Measurements from ENCODE around the gene NDUFAF8. TPM values are rescaled to one million over a fixed set of nuclear protein-coding genes. Genes with fewer than 3 reads are reported as not detected.

NDUFAF8 gene
- total and polyA plus RNA-seq, 2 donors (not counting 1 experiment from before 2014, with no cell fraction given) = 41.7 to 42.6 TPM

GRCh38 chr17:81282876-81283275 lies 43.8 kb downstream of the NDUFAF8 start:
- H3K4me1 ChIP-seq (ENCODE audit: control insufficient read depth in 2 of 2, insufficient read depth in 2 of 2, low read length in 2 of 2) = peaks cover 16 to 23% of the 10 kb centered on the region in 2 donors
- no peak overlapping the region for H3K4me2 ChIP-seq (replicated peaks; ENCODE audit: low read depth, low read length, poor library complexity, severe bottlenecking)

More at GRCh38 chr17:81282876-81283275, 43.8 kb downstream of the NDUFAF8 start:
- Histone ChIP-seq H3K36me3 (replicated peaks in 1 of 2; ENCODE audit: control extremely low read depth in 1 of 2, control insufficient read depth in 1 of 2, extremely low read depth in 1 of 2, insufficient read depth in 2 of 2, low read length in 1 of 2) (peaks cover 0 to 52% of the 10 kb centered on the region in 2 experiments), H3K27me3 (replicated peaks in 1 of 4; ENCODE audit: control extremely low read depth in 1 of 4, control insufficient read depth in 3 of 4, insufficient read depth in 4 of 4, low read length in 3 of 4) (no peaks in the 10 kb centered on the region), H3K9ac (ENCODE audit: low read length) (no peak overlapping the region), H3K79me2 (ENCODE audit: control insufficient read depth, insufficient read depth, low read length) (peaks cover 100% of the 10 kb centered on the region), H3K9me3 (ENCODE audit: control extremely low read depth in 1 of 3, control insufficient read depth in 2 of 3, insufficient read depth in 1 of 3, low read length in 2 of 3) (no peaks in the 10 kb centered on the region), H2AFZ (ENCODE audit: insufficient read depth, low read depth, low read length, poor library complexity, severe bottlenecking) (no peak overlapping the region), H3K27ac (ENCODE audit: low read length in 2 of 2) (no peak overlapping the region), H3K4me3 (ENCODE audit: control extremely low read depth in 1 of 5, extremely low read depth in 1 of 5, insufficient read depth in 1 of 5, low read depth in 2 of 5, low read length in 4 of 5) (no peak overlapping the region), H4K20me1 (ENCODE audit: control insufficient read depth, insufficient read depth, low read length, poor library complexity, severe bottlenecking) (peaks cover 57% of the 10 kb centered on the region)
- CTCF ChIA-PET = no interaction called here
- Mint-ChIP-seq H3K4me3 (no peak overlapping the region), H3K9me3 (ENCODE audit: insufficient read depth) (no peaks in the 10 kb centered on the region), H3K4me1 (peaks cover 26% of the 10 kb centered on the region), H3K27ac (no peak overlapping the region), H3K27me3 (no peaks in the 10 kb centered on the region)
- DNase-seq (no peak), ATAC-seq (ENCODE audit: low read depth) (no peak)
- intact Hi-C loops (cut with micrococcal nuclease) = no loop called here
- WGBS (ENCODE audit: insufficient coverage) = 97% methylated on average over 16 of the region's 16 CpGs
- no peak for TF ChIP-seq CTCF (IDR thresholded peaks at IDR 0.05)
- no peak for TF ChIP-seq EZH2 (IDR thresholded peaks at IDR 0.05; ENCODE audit: borderline replicate concordance, insufficient read depth, low read depth, low read length, poor library complexity, severe bottlenecking)
- POLR2A ChIA-PET = no interaction called here

Measured in B cell (primary cell).